ENCODE measurements around the gene NIN.

NIN gene

DNA sequence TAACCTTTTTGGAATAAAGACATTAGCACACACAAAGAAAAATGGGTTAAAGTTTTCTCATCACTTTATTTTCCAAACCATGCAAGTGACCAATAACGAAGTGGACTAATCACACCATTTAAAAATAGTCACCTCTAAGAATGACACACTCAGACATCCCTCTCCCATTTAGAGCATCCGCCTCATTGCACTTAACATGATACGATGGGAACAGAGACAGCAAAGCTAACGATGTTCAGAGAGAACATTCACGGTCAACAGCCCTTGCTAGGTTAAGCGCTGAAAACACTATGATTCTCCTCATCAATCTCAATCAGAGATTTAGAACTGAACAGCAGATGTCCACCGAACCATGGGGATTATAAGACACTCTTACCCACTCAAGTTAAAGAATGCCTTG lies 35.8 kb downstream of the NIN start:
- no peaks in the 10 kb centered on the region for H3K4me1 ChIP-seq (ENCODE audit: insufficient read depth, low read length)
- no peak overlapping the region for H3K27ac ChIP-seq (ENCODE audit: low read length)
- no peak overlapping the region for H3K9ac ChIP-seq (ENCODE audit: low read depth, low read length)
- DNase-seq (no peak), ATAC-seq (ENCODE audit: insufficient read depth, low read depth) (no peak)
- no peak overlapping the region for H3K4me3 ChIP-seq (ENCODE audit: low read depth in 1 of 2, low read length in 2 of 2)
- H3K9me3 ChIP-seq (ENCODE audit: insufficient read depth, low read length, severe bottlenecking): no peaks in the 10 kb centered on the region
- H4K20me1 ChIP-seq (ENCODE audit: insufficient read depth, low read length): peaks cover 11% of the 10 kb centered on the region; the same call in 1 of the 2 replicates
- H3K79me2 ChIP-seq (ENCODE audit: insufficient read depth, low read length): peaks cover 14% of the 10 kb centered on the region
- H3K4me2 ChIP-seq (ENCODE audit: insufficient read depth, low read length): no peak overlapping the region
- no peaks in the 10 kb centered on the region for H3K27me3 ChIP-seq (ENCODE audit: insufficient read depth, low read length, poor library complexity)
- no peak for TF ChIP-seq EZH2 (IDR thresholded peaks at IDR 0.05; ENCODE audit: borderline replicate concordance, low read depth, low read length, severe bottlenecking)
- TF ChIP-seq, protein P1, sequence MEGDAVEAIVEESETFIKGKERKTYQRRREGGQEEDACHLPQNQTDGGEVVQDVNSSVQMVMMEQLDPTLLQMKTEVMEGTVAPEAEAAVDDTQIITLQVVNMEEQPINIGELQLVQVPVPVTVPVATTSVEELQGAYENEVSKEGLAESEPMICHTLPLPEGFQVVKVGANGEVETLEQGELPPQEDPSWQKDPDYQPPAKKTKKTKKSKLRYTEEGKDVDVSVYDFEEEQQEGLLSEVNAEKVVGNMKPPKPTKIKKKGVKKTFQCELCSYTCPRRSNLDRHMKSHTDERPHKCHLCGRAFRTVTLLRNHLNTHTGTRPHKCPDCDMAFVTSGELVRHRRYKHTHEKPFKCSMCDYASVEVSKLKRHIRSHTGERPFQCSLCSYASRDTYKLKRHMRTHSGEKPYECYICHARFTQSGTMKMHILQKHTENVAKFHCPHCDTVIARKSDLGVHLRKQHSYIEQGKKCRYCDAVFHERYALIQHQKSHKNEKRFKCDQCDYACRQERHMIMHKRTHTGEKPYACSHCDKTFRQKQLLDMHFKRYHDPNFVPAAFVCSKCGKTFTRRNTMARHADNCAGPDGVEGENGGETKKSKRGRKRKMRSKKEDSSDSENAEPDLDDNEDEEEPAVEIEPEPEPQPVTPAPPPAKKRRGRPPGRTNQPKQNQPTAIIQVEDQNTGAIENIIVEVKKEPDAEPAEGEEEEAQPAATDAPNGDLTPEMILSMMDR (IDR thresholded peaks at IDR 0.05; ENCODE audit: borderline replicate concordance, extremely low read depth, low read length, poor library complexity, severe bottlenecking): no peak
- H3K36me3 ChIP-seq (ENCODE audit: insufficient read depth, low read length): peaks cover 48% of the 10 kb centered on the region
- H2AFZ ChIP-seq (ENCODE audit: low read depth, low read length): no peak overlapping the region

DNA sequence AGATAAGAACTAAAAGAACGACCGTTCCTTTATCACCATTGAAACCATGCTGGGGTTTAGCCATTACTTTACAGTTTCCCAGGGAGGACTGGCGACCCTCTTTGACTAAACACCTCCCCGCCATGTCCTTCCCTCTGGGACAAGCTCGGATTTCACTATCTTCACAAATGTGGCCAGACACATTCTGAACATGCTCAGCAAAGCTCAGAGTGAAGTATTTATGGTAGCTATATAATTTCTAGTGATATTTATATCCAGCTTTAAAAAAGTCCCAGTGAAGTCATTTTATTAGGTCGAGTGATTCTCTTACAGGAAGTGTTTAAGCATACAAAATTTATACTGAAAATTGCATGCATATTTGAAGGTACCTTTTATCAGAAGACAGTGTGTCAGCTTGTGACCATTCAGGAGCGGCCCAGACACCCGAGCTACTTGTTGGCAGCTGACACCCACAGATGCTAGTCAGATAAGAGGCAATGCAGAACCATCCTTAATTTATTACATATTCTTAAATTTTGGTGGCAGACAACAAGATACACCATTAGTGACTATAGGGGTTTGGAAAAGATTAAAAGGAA lies 36.8 kb downstream of the NIN start:
- Histone ChIP-seq H2AFZ (ENCODE audit: low read depth, low read length) (no peak overlapping the region), H3K9ac (ENCODE audit: low read depth, low read length) (no peak overlapping the region), H3K4me3 (ENCODE audit: low read depth in 1 of 2, low read length in 2 of 2) (no peak overlapping the region), H3K4me2 (ENCODE audit: insufficient read depth, low read length) (no peak overlapping the region), H4K20me1 (ENCODE audit: insufficient read depth, low read length) (peaks cover 11% of the 10 kb centered on the region; the same call in 1 of the 2 replicates), H3K4me1 (ENCODE audit: insufficient read depth, low read length) (no peaks in the 10 kb centered on the region), H3K9me3 (ENCODE audit: insufficient read depth, low read length, severe bottlenecking) (no peaks in the 10 kb centered on the region), H3K36me3 (ENCODE audit: insufficient read depth, low read length) (peaks cover 46% of the 10 kb centered on the region), H3K79me2 (ENCODE audit: insufficient read depth, low read length) (peaks cover 14% of the 10 kb centered on the region), H3K27me3 (ENCODE audit: insufficient read depth, low read length, poor library complexity) (no peaks in the 10 kb centered on the region), H3K27ac (ENCODE audit: low read length) (no peak overlapping the region)
- no peak for TF ChIP-seq EZH2 (IDR thresholded peaks at IDR 0.05; ENCODE audit: borderline replicate concordance, low read depth, low read length, severe bottlenecking)
- TF ChIP-seq, protein P1 (IDR thresholded peaks at IDR 0.05; ENCODE audit: borderline replicate concordance, extremely low read depth, low read length, poor library complexity, severe bottlenecking): no peak
- no peak for ATAC-seq (ENCODE audit: insufficient read depth, low read depth)
- DNase-seq: no peak

DNA sequence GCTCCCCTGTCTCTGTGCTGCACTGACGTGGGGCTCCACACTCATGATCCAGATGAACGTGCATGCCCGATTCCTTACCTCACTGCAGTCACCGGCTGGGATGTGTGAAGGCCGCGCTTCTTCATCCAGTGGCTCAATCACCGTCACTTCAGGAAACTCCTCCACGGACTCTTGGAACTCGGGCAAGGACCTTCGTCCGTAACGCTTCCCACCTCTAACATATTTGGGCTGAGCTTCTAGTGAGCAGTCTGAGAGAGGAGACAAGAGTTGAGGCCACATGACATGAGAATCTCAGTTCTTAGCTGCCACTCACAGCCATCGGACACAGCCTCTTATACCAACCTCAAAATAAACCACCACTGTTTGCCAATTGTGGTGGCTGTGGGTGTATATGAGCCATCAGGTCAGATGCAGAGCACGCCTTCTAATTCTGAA lies 38.3 kb downstream of the NIN start:
- Histone ChIP-seq H3K79me2 (ENCODE audit: insufficient read depth, low read length) (peaks cover 14% of the 10 kb centered on the region), H3K27ac (ENCODE audit: low read length) (no peak overlapping the region), H3K9ac (ENCODE audit: low read depth, low read length) (no peak overlapping the region), H3K4me1 (ENCODE audit: insufficient read depth, low read length) (no peaks in the 10 kb centered on the region), H3K36me3 (ENCODE audit: insufficient read depth, low read length) (peaks cover 47% of the 10 kb centered on the region), H3K27me3 (ENCODE audit: insufficient read depth, low read length, poor library complexity) (no peaks in the 10 kb centered on the region), H2AFZ (ENCODE audit: low read depth, low read length) (no peak overlapping the region), H3K9me3 (ENCODE audit: insufficient read depth, low read length, severe bottlenecking) (no peaks in the 10 kb centered on the region), H4K20me1 (ENCODE audit: insufficient read depth, low read length) (peaks cover 6% of the 10 kb centered on the region; the same call in 1 of the 2 replicates), H3K4me3 (ENCODE audit: low read depth in 1 of 2, low read length in 2 of 2) (no peak overlapping the region), H3K4me2 (ENCODE audit: insufficient read depth, low read length) (no peak overlapping the region)
- TF ChIP-seq, protein P1 (IDR thresholded peaks at IDR 0.05; ENCODE audit: borderline replicate concordance, extremely low read depth, low read length, poor library complexity, severe bottlenecking): no peak
- no peak for TF ChIP-seq EZH2 (IDR thresholded peaks at IDR 0.05; ENCODE audit: borderline replicate concordance, low read depth, low read length, severe bottlenecking)
- ATAC-seq (ENCODE audit: insufficient read depth, low read depth): no peak
- no peak for DNase-seq

Data from DND-41 (cell line).